Hepatocyte (in vitro differentiated cells): ENCODE results near the gene FAT4. TPM values are rescaled to one million over a fixed set of nuclear protein-coding genes. Genes with fewer than 3 reads are reported as not detected.

ENCODE experiments used
- DNase-seq: peaks from one replicate; pipeline ENCODE4 v3.0.0-alpha.2; 2016; ENCODE audit warnings: low spot score
- H2AFZ ChIP-seq: fragments of 200-600 bp; sonication (generic); 2 replicates; pipeline ENCODE4 v1.6.0; 2016; ENCODE audit warnings: antibody characterized with exemption, mild to moderate bottlenecking
- H3K27ac ChIP-seq: fragments of 200-600 bp; sonication (generic); 2 replicates; pipeline ENCODE4 v1.5.1; 2016; ENCODE audit warnings: mild to moderate bottlenecking
- H3K27me3 ChIP-seq: fragments of 200-600 bp; sonication (generic); 2 replicates; pipeline ENCODE4 v1.6.1; 2016
- H3K36me3 ChIP-seq: fragments of 200-600 bp; sonication (generic); replicated peaks from 2 replicates; pipeline ENCODE4 v1.5.1; 2016; ENCODE audit warnings: low read depth; ENCODE audit not compliant: insufficient read depth
- H3K4me1 ChIP-seq: fragments of 200-600 bp; sonication (generic); 2 replicates; pipeline ENCODE4 v1.5.1; 2016; ENCODE audit warnings: mild to moderate bottlenecking, moderate library complexity; ENCODE audit not compliant: insufficient read depth
- H3K4me2 ChIP-seq: fragments of 200-600 bp; sonication (generic); 2 replicates; pipeline ENCODE4 v1.6.0; 2016
- H3K4me3 ChIP-seq: fragments of 200-600 bp; sonication (generic); 2 replicates; pipeline ENCODE4 v1.5.1; 2016; ENCODE audit warnings: mild to moderate bottlenecking
- H3K79me2 ChIP-seq: fragments of 200-600 bp; sonication (generic); 2 replicates; pipeline ENCODE4 v1.6.0; 2017; ENCODE audit warnings: mild to moderate bottlenecking
- H3K9me2 ChIP-seq: fragments of 200-600 bp; sonication (generic); replicated peaks from 2 replicates; pipeline ENCODE4 v1.6.0; 2017; ENCODE audit warnings: mild to moderate bottlenecking; ENCODE audit not compliant: insufficient read depth
- H3K9me3 ChIP-seq: fragments of 200-600 bp; sonication (generic); 2 replicates; pipeline ENCODE4 v1.5.1; 2016; ENCODE audit warnings: low read depth, mild to moderate bottlenecking
- H4K20me1 ChIP-seq: fragments of 200-600 bp; sonication (generic); 2 replicates; pipeline ENCODE4 v1.6.0; 2016; ENCODE audit warnings: mild to moderate bottlenecking; ENCODE audit not compliant: insufficient read depth, poor library complexity, severe bottlenecking
- CTCF ChIP-seq: fragments of 200-600 bp; sonication (generic); IDR thresholded peaks from 2 replicates; pipeline ENCODE4 v1.5.1; 2016; ENCODE audit warnings: antibody characterized with exemption, mild to moderate bottlenecking; ENCODE audit not compliant: poor library complexity
- EZH2 ChIP-seq: fragments of 200-600 bp; sonication (generic); IDR thresholded peaks from 2 replicates; pipeline ENCODE4 v1.6.1; 2016; ENCODE audit warnings: antibody characterized with exemption, mild to moderate bottlenecking, borderline replicate concordance
- EZH2phosphoT487 ChIP-seq: fragments of 200-600 bp; sonication (generic); IDR thresholded peaks from one replicate; pipeline ENCODE4 v1.6.1; 2018; ENCODE audit warnings: antibody characterized with exemption, mild to moderate bottlenecking, low read depth, moderate library complexity; ENCODE audit not compliant: unreplicated experiment, severe bottlenecking
- WGBS: methylation state at CpG from one replicate; pipeline ENCODE4 v1.1.6; 2016; ENCODE audit warnings: low lambda C conversion rate; ENCODE audit errors: missing lambda C conversion rate; 5-methylcytosine and 5-hydroxymethylcytosine counted together
- polyA plus RNA-seq: library from polyadenylated mRNA; unstranded; fragments of >200 nt; fragmentation: Nextera tagmentation; extraction: Ambion mirVana; gene quantifications from 2 replicates; pipeline ENCODE4 v1.2.1, GENCODE V29; 2016
- total RNA-seq: library from RNA; depleted of rRNA; stranded (reverse); fragments of >200 nt; gene quantifications from 2 replicates; pipeline ENCODE4 v1.2.3, GENCODE V29; 2014

The FAT4 gene
- total and polyA plus RNA-seq, 2 experiments from 2014 or later, result 2.9 to 59.5 TPM

- Histone ChIP-seq H3K27me3 (no peaks in the 10 kb centered on the region), H3K79me2 (peaks cover 58% of the 10 kb centered on the region), H2AFZ (no peak overlapping the region), H3K9me2 (no peaks in the 10 kb centered on the region), H3K4me3 (no peak overlapping the region), H3K9me3 (no peaks in the 10 kb centered on the region), H3K27ac (no peak overlapping the region), H3K36me3 (no peaks in the 10 kb centered on the region), H3K4me1 (no peaks in the 10 kb centered on the region), H4K20me1 (peaks cover 39% of the 10 kb centered on the region), H3K4me2 (no peak overlapping the region)
- TF ChIP-seq CTCF, result no peak
- WGBS, result 81% methylated on average over 4 of the region's 4 CpGs
- no peak for DNase-seq
Observed at GRCh38 chr4:125346616-125347015, 31.9 kb downstream of the FAT4 start.

GRCh38 chr4:125350470-125351135, 35.8 kb downstream of the FAT4 start:
- no peaks in the 10 kb centered on the region for H3K4me1 ChIP-seq
- no peak overlapping the region for H3K27ac ChIP-seq
- TF ChIP-seq CTCF, result no peak
- no peak for TF ChIP-seq EZH2phosphoT487
- no peak for TF ChIP-seq EZH2
- peaks cover 30% of the 10 kb centered on the region for H4K20me1 ChIP-seq
- no peaks in the 10 kb centered on the region for H3K27me3 ChIP-seq
- peaks cover 42% of the 10 kb centered on the region for H3K79me2 ChIP-seq
- 87% methylated on average over 4 of the region's 4 CpGs for WGBS
- H2AFZ ChIP-seq, result no peak overlapping the region
- no peak overlapping the region for H3K4me2 ChIP-seq
- H3K4me3 ChIP-seq, result no peak overlapping the region
- no peak for DNase-seq
- no peaks in the 10 kb centered on the region for H3K36me3 ChIP-seq
- no peaks in the 10 kb centered on the region for H3K9me2 ChIP-seq
- no peaks in the 10 kb centered on the region for H3K9me3 ChIP-seq

GRCh38 chr4:125352521-125352920, 37.8 kb downstream of the FAT4 start:
- Histone ChIP-seq H3K4me3 (no peak overlapping the region), H4K20me1 (peaks cover 30% of the 10 kb centered on the region), H3K9me2 (no peaks in the 10 kb centered on the region), H2AFZ (no peak overlapping the region), H3K27ac (no peak overlapping the region), H3K36me3 (no peaks in the 10 kb centered on the region), H3K9me3 (no peaks in the 10 kb centered on the region), H3K4me1 (no peaks in the 10 kb centered on the region), H3K79me2 (peaks cover 39% of the 10 kb centered on the region), H3K4me2 (no peak overlapping the region), H3K27me3 (no peaks in the 10 kb centered on the region)
- no peak for TF ChIP-seq EZH2
- TF ChIP-seq EZH2phosphoT487, result no peak
- no peak for TF ChIP-seq CTCF
- WGBS, result 96% methylated on average over 1 of the region's 1 CpG
- DNase-seq, result no peak
